UCSD-AML1 (cell line): ENCODE results near the gene MOGAT3.
A peak's percentile ranks its signal among the peaks of the same experiment; 100 is the strongest.

Source experiments
- DNase-seq: peaks from one replicate; lab custom pipeline; 2025; ENCODE audit not compliant: unreplicated experiment; lab: John Stamatoyannopoulos, UW

Gene MOGAT3

GRCh38 chr7:101162551-101163278, 38.1 kb downstream of the MOGAT3 start:
- DNase-seq, result peak; percentile 13

- no peak for DNase-seq
These were observed 39.0 kb downstream of the MOGAT3 start for GRCh38 chr7:101161692-101162471.

GRCh38 chr7:101160910-101161309, 39.9 kb downstream of the MOGAT3 start:
- DNase-seq, result no peak

GRCh38 chr7:101159696-101160674, 40.9 kb downstream of the MOGAT3 start:
- no peak for DNase-seq

GRCh38 chr7:101156866-101157589, 43.8 kb downstream of the MOGAT3 start:
- DNase-seq, result no peak

GRCh38 chr7:101156277-101156676, 44.6 kb downstream of the MOGAT3 start:
- no peak for DNase-seq

GRCh38 chr7:101155303-101155702, 45.5 kb downstream of the MOGAT3 start:
- no peak for DNase-seq

GRCh38 chr7:101154693-101155102, 46.1 kb downstream of the MOGAT3 start:
- DNase-seq, result peak; percentile 25

- DNase-seq, result peak; percentile 86
These were observed 46.7 kb downstream of the MOGAT3 start, which contains the start of gene AP1S1 for GRCh38 chr7:101153969-101154692. TSS of gene AP1S1 (plus strand) at chr7:101154476. CDS start at chr7:101154515, 39 bp downstream.

GRCh38 chr7:101151908-101152651, 48.8 kb downstream of the MOGAT3 start:
- DNase-seq, result no peak
